GM12874 (cell line): ENCODE data around the gene IRAK4.

Experiments used
- CTCF ChIP-seq: IDR thresholded peaks from 2 replicates; pipeline ENCODE4 v1.5.1; 2011; ENCODE audit warnings: low read depth, mild to moderate bottlenecking, control low read depth, low read length, moderate library complexity; ENCODE audit not compliant: insufficient read depth

The IRAK4 gene

DNA sequence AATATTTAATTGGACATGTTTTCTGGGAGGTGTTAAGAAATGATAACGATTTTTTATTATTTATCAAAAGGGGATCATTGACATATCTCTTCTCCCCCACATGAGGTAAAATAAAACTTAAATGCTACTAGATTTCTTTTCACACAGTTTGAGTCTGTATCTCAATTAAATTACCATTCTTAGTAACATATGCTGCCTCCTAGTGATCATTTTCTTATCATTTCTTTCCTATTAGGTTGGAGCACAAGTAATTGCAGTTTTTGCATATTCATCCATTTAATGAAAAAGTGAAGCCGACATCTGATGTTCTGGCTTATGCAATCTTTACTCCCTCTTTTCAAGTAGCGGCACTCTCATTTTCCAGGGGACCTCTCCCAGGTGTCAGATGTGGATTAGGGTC lies 25.1 kb upstream of the IRAK4 start:
- TF ChIP-seq CTCF, result no peak

DNA sequence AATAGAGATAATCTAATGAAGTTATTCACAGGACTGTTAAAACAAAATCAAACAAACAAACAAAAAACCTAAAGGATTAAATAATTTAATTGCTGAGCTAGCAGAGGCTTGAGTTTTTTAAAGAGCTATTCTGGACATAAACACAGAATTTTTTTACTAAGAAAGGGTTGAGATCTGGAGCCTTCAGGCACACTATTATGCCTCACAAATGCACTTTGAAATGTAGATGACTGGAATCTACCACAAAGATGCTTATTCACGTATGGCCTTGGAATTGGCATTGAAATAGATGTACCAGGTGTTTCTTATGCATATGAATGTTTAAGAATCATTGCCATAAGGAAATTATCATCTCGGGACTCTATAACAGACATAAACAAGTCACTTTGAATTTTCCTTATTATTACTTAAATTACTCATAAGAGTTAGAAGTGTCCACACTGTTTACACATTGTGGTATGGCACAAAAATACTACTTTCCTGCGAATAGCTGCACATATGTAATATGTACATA lies 21.8 kb upstream of the IRAK4 start:
- TF ChIP-seq CTCF, result no peak

DNA sequence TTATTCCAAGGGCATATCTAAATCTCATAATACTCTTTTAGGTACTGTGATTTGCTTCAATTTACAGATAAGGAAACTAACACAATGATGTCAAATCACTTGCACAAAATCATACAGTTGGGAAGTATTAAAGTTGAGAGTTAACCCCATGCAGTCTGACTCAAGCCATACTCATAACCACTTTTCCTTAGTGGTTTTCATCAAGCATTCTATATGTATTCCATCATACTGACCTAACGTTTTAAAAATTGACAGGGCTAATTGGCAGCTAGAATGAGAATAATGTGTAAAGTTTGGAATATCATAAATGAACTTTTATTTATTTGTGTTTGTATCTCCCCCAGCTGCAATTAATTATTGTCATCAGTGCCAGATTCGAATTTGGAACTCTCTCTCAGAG lies 21.1 kb upstream of the IRAK4 start:
- TF ChIP-seq CTCF, result no peak

- TF ChIP-seq CTCF, result no peak
Measured at GRCh38 chr12:43740511-43741100, 18.1 kb upstream of the IRAK4 start.

DNA sequence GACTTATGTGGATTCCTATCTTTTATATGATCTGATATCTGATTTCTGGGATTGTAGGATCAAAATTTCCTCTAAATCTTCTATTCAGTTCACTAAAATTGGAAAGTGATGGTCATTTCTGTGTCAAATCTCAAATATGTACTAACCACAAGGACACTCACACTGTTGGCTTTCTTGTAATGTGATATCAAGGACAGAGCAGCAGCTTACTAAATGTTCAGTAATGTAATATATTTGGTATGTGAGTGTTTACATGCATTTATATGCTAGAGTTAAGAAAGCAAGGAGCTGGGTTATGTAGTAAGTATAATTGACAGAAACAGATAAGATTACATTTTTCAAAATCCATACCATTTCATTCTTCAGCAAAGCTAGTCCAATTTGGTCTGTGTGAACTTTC lies 16.6 kb upstream of the IRAK4 start:
- TF ChIP-seq CTCF, result no peak

DNA sequence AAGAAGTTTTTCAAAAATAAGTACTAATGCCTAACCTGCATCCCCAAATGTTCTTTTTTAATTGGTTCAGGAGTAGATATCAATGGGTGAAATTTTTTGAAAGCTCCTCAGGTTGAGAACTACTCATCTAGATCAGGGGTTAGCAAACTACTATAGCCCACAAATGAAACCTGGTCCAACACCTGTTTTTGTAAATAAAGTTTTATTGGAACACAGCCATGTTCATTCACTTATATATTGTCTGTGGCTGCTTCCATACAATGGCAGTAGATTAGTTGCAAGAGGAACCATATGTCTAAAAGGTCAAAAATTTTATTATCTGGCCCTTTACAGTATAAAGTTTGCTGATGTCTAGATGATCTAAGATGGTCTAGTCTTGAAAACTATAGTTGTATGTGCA lies 13.9 kb upstream of the IRAK4 start:
- TF ChIP-seq CTCF, result no peak

DNA sequence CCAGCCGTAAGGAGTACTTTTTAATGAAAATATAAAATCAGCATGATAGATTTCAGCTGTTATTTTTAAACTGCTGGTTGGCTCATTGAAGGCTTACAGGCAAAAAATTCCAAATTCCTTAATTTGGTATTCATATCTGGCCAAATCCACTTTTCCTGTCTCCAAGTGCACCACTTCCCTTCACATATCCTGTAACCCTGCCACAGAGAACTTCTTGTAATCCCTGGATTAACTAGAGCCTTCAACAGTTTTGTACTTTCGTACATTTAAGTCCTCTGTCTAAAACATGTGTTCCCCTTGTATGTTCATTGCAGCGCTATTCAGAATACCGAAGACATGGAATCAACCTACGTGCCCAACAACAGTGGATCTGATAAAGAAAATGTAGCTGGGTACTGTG lies 9.7 kb upstream of the IRAK4 start:
- no peak for TF ChIP-seq CTCF
